ENCODE measurements around the gene SLC8B1. TPM values are rescaled to one million over a fixed set of nuclear protein-coding genes. Genes with fewer than 3 reads are reported as not detected.

Gene SLC8B1
- total RNA-seq, 1 experiment from 2014 or later, result 8.2 TPM

- Histone ChIP-seq H3K36me3 (ENCODE audit: insufficient read depth, low read length, poor library complexity, severe bottlenecking) (no peaks in the 10 kb centered on the region), H3K27me3 (replicated peaks; ENCODE audit: insufficient read depth, low read depth, low read length, poor library complexity) (no peaks in the 10 kb centered on the region), H3K4me3 (ENCODE audit: low read depth, low read length, poor library complexity, severe bottlenecking) (no peak overlapping the region), H3K9me3 (ENCODE audit: low read depth, low read length, poor library complexity, severe bottlenecking) (no peaks in the 10 kb centered on the region), H3K27ac (ENCODE audit: low read depth, low read length, poor library complexity, severe bottlenecking) (no peak overlapping the region), H3K4me1 (ENCODE audit: insufficient read depth, low read length, poor library complexity, severe bottlenecking) (no peaks in the 10 kb centered on the region)
- CTCF ChIA-PET, result no interaction called here
- intact Hi-C loops (cut with micrococcal nuclease; ENCODE audit: unreplicated experiment), result loop anchor here (10.0 kb wide), 1 partner anchor 68 kb away; no protein-coding TSS in a partner anchor
- POLR2A ChIA-PET (ENCODE audit: low non-redundant PET), result interaction anchor here (0.7 kb wide), 1 partner anchor 29 kb away, joined by 3 read pairs; no protein-coding TSS in a partner anchor
- no peak for DNase-seq (ENCODE audit: low spot score)
- TF ChIP-seq, protein P1, sequence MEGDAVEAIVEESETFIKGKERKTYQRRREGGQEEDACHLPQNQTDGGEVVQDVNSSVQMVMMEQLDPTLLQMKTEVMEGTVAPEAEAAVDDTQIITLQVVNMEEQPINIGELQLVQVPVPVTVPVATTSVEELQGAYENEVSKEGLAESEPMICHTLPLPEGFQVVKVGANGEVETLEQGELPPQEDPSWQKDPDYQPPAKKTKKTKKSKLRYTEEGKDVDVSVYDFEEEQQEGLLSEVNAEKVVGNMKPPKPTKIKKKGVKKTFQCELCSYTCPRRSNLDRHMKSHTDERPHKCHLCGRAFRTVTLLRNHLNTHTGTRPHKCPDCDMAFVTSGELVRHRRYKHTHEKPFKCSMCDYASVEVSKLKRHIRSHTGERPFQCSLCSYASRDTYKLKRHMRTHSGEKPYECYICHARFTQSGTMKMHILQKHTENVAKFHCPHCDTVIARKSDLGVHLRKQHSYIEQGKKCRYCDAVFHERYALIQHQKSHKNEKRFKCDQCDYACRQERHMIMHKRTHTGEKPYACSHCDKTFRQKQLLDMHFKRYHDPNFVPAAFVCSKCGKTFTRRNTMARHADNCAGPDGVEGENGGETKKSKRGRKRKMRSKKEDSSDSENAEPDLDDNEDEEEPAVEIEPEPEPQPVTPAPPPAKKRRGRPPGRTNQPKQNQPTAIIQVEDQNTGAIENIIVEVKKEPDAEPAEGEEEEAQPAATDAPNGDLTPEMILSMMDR (conservative IDR thresholded peaks at IDR 0.05; ENCODE audit: low read depth, low read length), result no peak
- TF ChIP-seq EZH2 (IDR thresholded peaks at IDR 0.05; ENCODE audit: borderline replicate concordance, low read depth, low read length, poor library complexity, severe bottlenecking), result no peak
- BruUV-seq (replicated peaks), result no TSS peak
Observed at GRCh38 chr12:113317122-113317521, 17.8 kb downstream of the SLC8B1 start.

GRCh38 chr12:113316155-113316554, 18.8 kb downstream of the SLC8B1 start:
- Histone ChIP-seq H3K27me3 (replicated peaks; ENCODE audit: insufficient read depth, low read depth, low read length, poor library complexity) (no peaks in the 10 kb centered on the region), H3K9me3 (ENCODE audit: low read depth, low read length, poor library complexity, severe bottlenecking) (no peaks in the 10 kb centered on the region), H3K4me3 (ENCODE audit: low read depth, low read length, poor library complexity, severe bottlenecking) (no peak overlapping the region), H3K36me3 (ENCODE audit: insufficient read depth, low read length, poor library complexity, severe bottlenecking) (no peaks in the 10 kb centered on the region), H3K4me1 (ENCODE audit: insufficient read depth, low read length, poor library complexity, severe bottlenecking) (no peaks in the 10 kb centered on the region), H3K27ac (ENCODE audit: low read depth, low read length, poor library complexity, severe bottlenecking) (no peak overlapping the region)
- no peak for TF ChIP-seq EZH2 (IDR thresholded peaks at IDR 0.05; ENCODE audit: borderline replicate concordance, low read depth, low read length, poor library complexity, severe bottlenecking)
- TF ChIP-seq, protein P1 (conservative IDR thresholded peaks at IDR 0.05; ENCODE audit: low read depth, low read length), result no peak
- BruUV-seq (replicated peaks), result no TSS peak
- DNase-seq (ENCODE audit: low spot score), result no peak
- intact Hi-C loops (cut with micrococcal nuclease; ENCODE audit: unreplicated experiment), result loop anchor here (10.0 kb wide), 1 partner anchor 69 kb away; no protein-coding TSS in a partner anchor
- POLR2A ChIA-PET (ENCODE audit: low non-redundant PET), result interaction anchor here (0.7 kb wide), 1 partner anchor 30 kb away, joined by 4 read pairs; no protein-coding TSS in a partner anchor
- CTCF ChIA-PET, result no interaction called here

DNA sequence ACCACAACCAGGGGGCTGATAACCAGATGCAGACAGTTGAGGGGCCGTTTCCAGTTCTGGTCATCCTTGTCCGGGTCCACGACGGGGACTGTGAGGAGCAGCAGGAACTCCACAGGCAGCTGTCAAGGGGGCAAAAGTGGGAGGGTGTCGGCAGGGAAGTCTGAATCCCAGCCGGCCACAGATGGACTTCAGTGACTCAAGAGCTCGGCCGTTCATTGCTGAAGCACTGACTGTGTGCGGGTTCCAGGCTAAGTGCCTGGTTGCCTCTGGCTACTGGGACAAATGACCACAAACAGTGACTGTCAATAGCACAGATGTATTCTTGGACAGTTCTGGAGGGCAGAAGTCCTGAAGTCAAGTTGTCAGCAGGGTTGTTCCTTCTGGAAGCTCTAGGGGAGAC, 19.6 kb downstream of the SLC8B1 start:
- no peaks in the 10 kb centered on the region for H3K4me1 ChIP-seq (ENCODE audit: insufficient read depth, low read length, poor library complexity, severe bottlenecking)
- CTCF ChIA-PET, result no interaction called here

More for the DNA sequence above, 19.6 kb downstream of the SLC8B1 start:
- no TSS peak for BruUV-seq (replicated peaks)
- no peak for TF ChIP-seq EZH2 (IDR thresholded peaks at IDR 0.05; ENCODE audit: borderline replicate concordance, low read depth, low read length, poor library complexity, severe bottlenecking)
- TF ChIP-seq, protein P1 (conservative IDR thresholded peaks at IDR 0.05; ENCODE audit: low read depth, low read length), result no peak
- POLR2A ChIA-PET (ENCODE audit: low non-redundant PET), result no interaction called here
- intact Hi-C loops (cut with micrococcal nuclease; ENCODE audit: unreplicated experiment), result loop anchor here (10.0 kb wide), 1 partner anchor 69 kb away; no protein-coding TSS in a partner anchor
- no peaks in the 10 kb centered on the region for H3K27me3 ChIP-seq (replicated peaks; ENCODE audit: insufficient read depth, low read depth, low read length, poor library complexity)
- no peaks in the 10 kb centered on the region for H3K36me3 ChIP-seq (ENCODE audit: insufficient read depth, low read length, poor library complexity, severe bottlenecking)
- H3K4me3 ChIP-seq (ENCODE audit: low read depth, low read length, poor library complexity, severe bottlenecking), result no peak overlapping the region
- no peak for DNase-seq (ENCODE audit: low spot score)
- no peak overlapping the region for H3K27ac ChIP-seq (ENCODE audit: low read depth, low read length, poor library complexity, severe bottlenecking)
- H3K9me3 ChIP-seq (ENCODE audit: low read depth, low read length, poor library complexity, severe bottlenecking), result no peaks in the 10 kb centered on the region
